NCI-H128 (cell line): ENCODE data around the gene SPRYD3.
"Not testable (repeated sequence)": the region's sequence is repeated elsewhere in the genome, so short reads cannot be mapped to it uniquely, and the experiment has no call there.

Experiments
- DNase-seq: peaks from one replicate; lab custom pipeline; 2025; ENCODE audit not compliant: unreplicated experiment; lab: John Stamatoyannopoulos, UW

SPRYD3 gene, protein sequence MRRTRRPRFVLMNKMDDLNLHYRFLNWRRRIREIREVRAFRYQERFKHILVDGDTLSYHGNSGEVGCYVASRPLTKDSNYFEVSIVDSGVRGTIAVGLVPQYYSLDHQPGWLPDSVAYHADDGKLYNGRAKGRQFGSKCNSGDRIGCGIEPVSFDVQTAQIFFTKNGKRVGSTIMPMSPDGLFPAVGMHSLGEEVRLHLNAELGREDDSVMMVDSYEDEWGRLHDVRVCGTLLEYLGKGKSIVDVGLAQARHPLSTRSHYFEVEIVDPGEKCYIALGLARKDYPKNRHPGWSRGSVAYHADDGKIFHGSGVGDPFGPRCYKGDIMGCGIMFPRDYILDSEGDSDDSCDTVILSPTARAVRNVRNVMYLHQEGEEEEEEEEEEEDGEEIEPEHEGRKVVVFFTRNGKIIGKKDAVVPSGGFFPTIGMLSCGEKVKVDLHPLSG

GRCh38 chr12:53079226-53080117 is at the start of gene SPRYD3:
Gene SPRYD3 (minus strand): TSS chr12:53079390. CDS start chr12:53079333, 57 bp downstream.
- peak; percentile 88 for DNase-seq

- DNase-seq: no peak
Observed at GRCh38 chr12:53127169-53127568, 48.0 kb upstream of the SPRYD3 start.

GRCh38 chr12:53124352-53124723 is 45.1 kb upstream of the SPRYD3 start:
- DNase-seq: no peak

DNA sequence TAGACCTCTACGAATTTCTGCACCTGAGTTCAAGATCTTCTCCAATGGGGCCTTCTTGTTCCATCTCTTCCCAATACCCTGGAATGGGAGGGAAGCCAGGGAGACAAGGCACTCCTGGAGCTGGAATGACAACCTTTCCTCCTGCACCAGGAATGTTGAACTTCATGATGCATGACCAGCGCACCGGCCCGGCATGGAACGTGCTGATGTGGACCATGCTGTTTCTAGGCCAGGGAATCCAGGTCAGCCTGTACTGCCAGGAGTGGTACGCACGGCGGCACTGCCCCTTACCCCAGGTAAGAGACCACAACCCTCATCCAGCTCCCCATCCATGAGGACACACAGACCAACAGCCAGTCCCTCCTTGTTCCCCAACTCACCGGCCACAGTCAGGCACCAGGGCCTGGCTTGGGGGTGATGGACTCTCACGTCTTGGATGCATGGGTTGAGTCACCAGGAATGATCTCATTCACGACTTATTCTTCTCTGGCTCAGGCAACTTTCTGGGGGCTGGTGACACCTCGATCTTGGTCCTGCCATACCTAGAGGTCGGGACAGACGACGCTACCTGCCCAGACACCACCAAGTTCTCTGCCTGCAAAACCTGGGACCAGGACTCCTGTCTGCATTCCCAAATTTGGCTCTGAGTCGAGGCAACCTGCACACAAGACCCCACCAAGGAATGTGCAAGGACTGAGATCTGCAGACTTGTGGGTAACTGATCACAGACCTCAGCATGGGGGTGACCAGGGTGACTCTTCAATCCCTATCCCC is 44.6 kb upstream of the SPRYD3 start:
- DNase-seq: no peak

- no peak for DNase-seq
Observed at GRCh38 chr12:53122961-53123468, 43.8 kb upstream of the SPRYD3 start.

GRCh38 chr12:53120685-53121525 is 41.7 kb upstream of the SPRYD3 start:
- no peak for DNase-seq

DNA sequence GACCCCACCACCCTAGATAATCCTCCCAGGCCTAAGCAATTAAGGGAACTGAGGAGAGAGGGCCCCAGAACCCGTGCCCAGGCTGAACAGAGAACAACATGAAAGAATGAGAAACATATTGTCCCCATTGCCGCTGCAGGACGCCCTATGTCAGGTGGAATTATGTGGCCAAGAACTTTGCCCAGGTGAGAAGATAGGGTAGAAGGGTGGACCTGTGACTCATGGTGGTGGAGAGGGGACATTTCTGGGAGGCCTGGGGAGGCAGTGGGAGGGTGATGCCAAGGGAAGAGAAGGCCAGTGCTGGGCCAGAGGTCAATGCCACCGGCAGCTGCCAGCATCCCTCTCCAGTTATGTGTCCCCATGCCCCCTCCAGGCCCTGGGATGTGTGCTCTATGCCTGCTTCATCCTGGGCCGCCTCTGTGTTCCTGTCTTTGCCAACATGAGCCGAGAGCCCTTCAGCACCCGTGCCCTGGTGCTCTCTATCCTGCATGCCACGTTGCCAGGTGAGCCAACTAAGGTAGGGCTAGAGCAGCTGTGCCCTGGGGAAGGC is 39.6 kb upstream of the SPRYD3 start:
- no peak for DNase-seq

- no peak for DNase-seq
Observed at GRCh38 chr12:53115891-53116648, 36.9 kb upstream of the SPRYD3 start.

DNA sequence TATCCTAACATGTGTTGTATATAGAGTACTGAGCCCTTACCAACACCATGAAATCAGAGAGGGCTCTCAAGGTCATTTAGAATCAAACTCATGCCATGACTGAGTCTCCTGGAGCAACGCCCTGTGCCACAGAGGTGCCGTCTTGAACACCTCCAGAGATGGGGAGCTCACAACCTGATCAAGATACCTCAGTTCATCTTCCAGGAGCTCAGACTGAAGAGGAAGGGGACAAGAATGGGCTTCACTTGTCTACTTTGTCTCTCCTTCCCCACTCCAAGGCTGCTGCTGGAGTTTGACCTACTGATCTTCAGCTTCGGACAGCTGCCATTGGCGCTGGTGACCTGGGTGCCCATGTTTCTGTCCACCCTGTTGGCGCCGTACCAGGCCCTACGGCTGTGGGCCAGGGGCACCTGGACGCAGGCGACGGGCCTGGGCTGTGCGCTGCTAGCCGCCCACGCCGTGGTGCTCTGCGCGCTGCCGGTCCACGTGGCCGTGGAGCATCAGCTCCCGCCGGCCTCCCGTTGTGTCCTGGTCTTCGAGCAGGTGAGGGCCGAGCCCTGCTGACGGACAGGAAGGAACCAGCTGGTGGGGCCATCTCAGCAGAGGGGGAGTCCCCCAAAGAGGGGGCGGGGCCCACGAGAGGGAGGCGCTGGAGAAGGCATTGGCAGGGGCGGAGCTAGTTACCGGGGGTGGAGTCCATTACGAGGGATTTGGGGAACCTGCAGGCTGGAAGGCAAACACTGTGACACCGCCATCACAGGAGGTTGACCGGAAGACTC is 36.1 kb upstream of the SPRYD3 start:
- no peak for DNase-seq

DNA sequence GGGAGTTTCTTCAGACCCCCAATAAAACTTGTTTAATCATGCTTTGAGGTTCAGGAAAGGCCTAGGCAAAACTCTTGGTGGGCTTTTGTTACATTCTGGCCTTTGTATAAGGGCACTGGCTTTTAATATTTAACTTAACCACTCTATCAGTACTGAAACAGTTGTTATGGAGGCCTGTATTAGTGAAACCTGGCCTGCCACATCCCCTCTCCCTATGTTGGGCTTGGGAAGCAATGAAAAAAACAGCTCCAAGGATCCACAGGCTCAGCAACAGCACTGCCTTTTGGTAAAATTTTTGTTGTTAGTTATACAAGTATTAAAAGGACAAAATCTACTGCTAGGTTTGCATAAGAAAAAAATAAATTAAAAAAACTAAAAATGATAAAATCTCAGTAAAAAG is 34.8 kb upstream of the SPRYD3 start:
- DNase-seq: no peak

DNA sequence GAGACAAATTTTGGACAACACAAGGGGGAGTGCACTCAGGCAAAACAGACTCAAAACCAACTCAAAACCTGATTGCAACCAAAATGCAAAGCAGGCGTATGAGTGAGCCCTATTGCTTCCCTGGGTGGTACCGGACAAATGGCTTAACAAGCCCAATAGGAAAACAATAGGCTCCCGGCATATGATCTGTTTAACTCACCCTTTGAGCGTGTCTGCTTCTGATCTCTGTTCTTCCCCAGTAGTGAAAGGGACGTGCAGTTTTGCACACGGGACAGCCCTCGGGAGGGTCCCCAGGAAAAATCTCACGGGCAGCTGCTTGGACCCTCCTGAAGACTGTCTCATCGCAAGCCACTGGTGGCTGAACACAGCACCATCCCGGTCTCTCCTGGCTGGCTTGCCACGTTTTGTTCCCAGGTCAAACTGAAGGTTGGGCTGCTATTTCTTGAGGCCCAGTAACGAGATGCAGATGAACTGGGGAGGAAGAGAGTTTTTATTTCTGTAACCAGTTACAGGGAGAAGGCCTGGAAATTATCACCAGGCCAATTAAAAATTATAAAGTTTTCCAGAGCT is 34.0 kb upstream of the SPRYD3 start:
- no peak for DNase-seq

DNA sequence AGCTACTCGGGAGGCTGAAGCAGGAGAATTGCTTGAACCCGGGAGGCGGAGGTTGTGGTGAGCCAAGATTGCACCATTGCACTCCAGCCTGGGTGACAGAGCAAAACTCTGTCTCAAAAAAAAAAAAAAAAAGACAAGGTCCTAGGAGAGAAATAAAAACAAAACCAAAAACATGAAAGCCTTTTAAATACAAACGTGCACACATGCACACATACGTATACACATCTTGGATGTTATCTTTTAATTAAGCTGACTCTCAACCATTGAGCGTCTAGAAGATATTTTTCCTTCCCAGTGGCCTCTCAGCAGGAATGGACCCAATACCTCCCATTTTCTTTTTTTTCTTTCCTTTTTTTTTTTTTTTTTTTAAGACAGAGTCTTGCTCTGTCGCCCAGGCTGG is 33.2 kb upstream of the SPRYD3 start:
- not testable (repeated sequence) for DNase-seq

- DNase-seq: no peak
Observed at GRCh38 chr12:53107122-53107521, 27.9 kb upstream of the SPRYD3 start.

- DNase-seq: no peak
Observed at GRCh38 chr12:53105712-53106439, 26.7 kb upstream of the SPRYD3 start.

GRCh38 chr12:53105256-53105655 is 26.1 kb upstream of the SPRYD3 start:
- DNase-seq: no peak

DNA sequence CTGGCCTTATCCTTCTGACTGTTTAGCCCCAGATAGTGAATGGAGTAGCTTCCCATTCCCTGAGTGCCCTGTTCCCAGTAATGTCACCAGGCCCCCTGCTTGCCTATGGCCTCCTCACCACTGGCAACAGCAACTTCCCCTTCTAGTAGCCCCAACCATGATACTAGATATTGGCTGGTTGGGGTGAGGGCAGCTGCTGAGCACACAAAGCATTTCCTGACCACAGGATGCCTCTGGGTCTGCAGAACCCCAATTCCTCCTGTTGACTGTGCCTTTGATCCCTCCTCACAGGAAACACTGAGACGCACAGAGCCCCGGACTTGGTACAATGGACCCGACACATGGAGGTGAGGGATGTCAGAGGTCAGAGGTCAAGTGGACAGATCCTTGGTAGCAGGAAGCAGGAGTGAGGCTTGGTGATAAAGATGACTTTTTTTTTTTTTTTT is 24.7 kb upstream of the SPRYD3 start:
- no peak for DNase-seq
